VCaP (cell line): ENCODE measurements around the gene BTBD1.

Source experiments
- H3K27ac ChIP-seq: fragments of 450-650 bp; 2 replicates; pipeline ENCODE4 v1.5.1; 2017
- CTCF ChIP-seq: fragments of 450-650 bp; conservative IDR thresholded peaks from 2 replicates; pipeline ENCODE4 v1.5.1; 2017; ENCODE audit warnings: mild to moderate bottlenecking, moderate library complexity

BTBD1 gene

GRCh38 chr15:82985688-82986441 is 81.2 kb downstream of the BTBD1 start, which contains the start of gene RAMAC:
RAMAC (plus strand) TSS chr15:82986210; CDS start chr15:82989019, 2,809 bp downstream.
- no peak for TF ChIP-seq CTCF
- peak within 1 kb of the TSS; percentile 92 for H3K27ac ChIP-seq

GRCh38 chr15:82980981-82981380 is 86.1 kb downstream of the BTBD1 start:
- TF ChIP-seq CTCF, result no peak

GRCh38 chr15:82979726-82980125 is 87.3 kb downstream of the BTBD1 start:
- TF ChIP-seq CTCF, result no peak
- H3K27ac ChIP-seq, result no peak overlapping the region

More at GRCh38 chr15:82980981-82981380, 86.1 kb downstream of the BTBD1 start:
- no peak overlapping the region for H3K27ac ChIP-seq

GRCh38 chr15:82978438-82978837 is 88.6 kb downstream of the BTBD1 start:
- no peak overlapping the region for H3K27ac ChIP-seq
- no peak for TF ChIP-seq CTCF

- no peak for TF ChIP-seq CTCF
- no peak overlapping the region for H3K27ac ChIP-seq
Observed at GRCh38 chr15:82977076-82977475, 90.0 kb downstream of the BTBD1 start.

GRCh38 chr15:82972990-82973389 is 94.1 kb downstream of the BTBD1 start:
- TF ChIP-seq CTCF, result no peak
- H3K27ac ChIP-seq, result no peak overlapping the region

GRCh38 chr15:82971218-82971984 is 95.7 kb downstream of the BTBD1 start:
- H3K27ac ChIP-seq, result peak overlapping the region; percentile 35
- TF ChIP-seq CTCF, result no peak
